HEK293 (cell line): ENCODE measurements around the gene WLS.
A peak's percentile ranks its signal among the peaks of the same experiment; 100 is the strongest.

Source experiments
- CTCF ChIA-PET: fragments of 350-600 bp; formaldehyde crosslinking; extraction: SDS; loops from one replicate; lab custom pipeline; 2021; ENCODE audit warnings: antibody characterized with exemption; lab: Yijun Ruan, JAX
- POLR2A ChIA-PET: fragments of 300-600 bp; formaldehyde crosslinking; extraction: SDS; loops from one replicate; lab custom pipeline; 2020; ENCODE audit warnings: antibody characterized with exemption, inconsistent platforms; lab: Yijun Ruan, JAX
- H3K27ac ChIP-seq: fragments of 200-500 bp; sonication (Bioruptor generic); 2 replicates; pipeline ENCODE4 v1.5.1; 2014; ENCODE audit warnings: low read depth, low read length, control low read depth, inconsistent platforms; ENCODE audit errors: extremely low read depth
- H3K36me3 ChIP-seq, 2 experiments: fragments of 200-500 bp in 1 of 2; sonication (Bioruptor generic) in 1 of 2; 1 replicate in 1 of 2; 2 replicates in 1 of 2; pipeline ENCODE4 v1.5.1; 2014 to 2017; ENCODE audit warnings: inconsistent platforms in 2 of 2, low read length in 2 of 2; ENCODE audit not compliant: control insufficient read depth in 2 of 2, insufficient read depth in 1 of 2
- H3K4me1 ChIP-seq: fragments of 200-500 bp; sonication (Bioruptor generic); 2 replicates; pipeline ENCODE4 v1.5.1; 2014; ENCODE audit warnings: mild to moderate bottlenecking, low read length, inconsistent platforms; ENCODE audit not compliant: control insufficient read depth, insufficient read depth
- H3K4me3 ChIP-seq: 2 replicates; pipeline ENCODE4 v1.5.1; 2011; ENCODE audit warnings: low read depth, mild to moderate bottlenecking, control low read depth, low read length, moderate library complexity
- H3K9me3 ChIP-seq: fragments of 200-500 bp; sonication (Bioruptor generic); 2 replicates; pipeline ENCODE4 v1.5.1; 2014; ENCODE audit warnings: low read depth, low read length, inconsistent platforms; ENCODE audit not compliant: control insufficient read depth, insufficient read depth
- EGR2 ChIP-seq: fragments of 450-650 bp; formaldehyde crosslinking; IDR thresholded peaks from 2 replicates; pipeline ENCODE4 v1.5.1; 2016; ENCODE audit warnings: low read depth, missing biosample characterization, missing genetic modification characterization
- FEZF1 ChIP-seq: fragments of 450-650 bp; formaldehyde crosslinking; IDR thresholded peaks from 2 replicates; pipeline ENCODE4 v1.5.1; 2016; ENCODE audit warnings: missing biosample characterization, missing genetic modification characterization
- OSR2 ChIP-seq: fragments of 450-650 bp; formaldehyde crosslinking; IDR thresholded peaks from 2 replicates; pipeline ENCODE4 v1.5.1; 2016; ENCODE audit warnings: missing biosample characterization, missing genetic modification characterization
- WT1 ChIP-seq: fragments of 450-650 bp; formaldehyde crosslinking; IDR thresholded peaks from 2 replicates; pipeline ENCODE4 v1.5.1; 2016; ENCODE audit warnings: missing biosample characterization, missing genetic modification characterization
- ZNF2 ChIP-seq: fragments of 450-650 bp; formaldehyde crosslinking; IDR thresholded peaks from 2 replicates; pipeline ENCODE4 v1.5.1; 2016; ENCODE audit warnings: missing biosample characterization, missing genetic modification characterization
- ZNF248 ChIP-seq: fragments of 450-650 bp; formaldehyde crosslinking; IDR thresholded peaks from 2 replicates; pipeline ENCODE4 v1.5.1; 2017; ENCODE audit warnings: missing biosample characterization, missing genetic modification characterization
- ZNF391 ChIP-seq: fragments of 450-650 bp; formaldehyde crosslinking; IDR thresholded peaks from 2 replicates; pipeline ENCODE4 v1.5.1; 2016; ENCODE audit warnings: low read depth, missing biosample characterization, missing genetic modification characterization, borderline replicate concordance
- ZNF449 ChIP-seq: fragments of 450-650 bp; formaldehyde crosslinking; IDR thresholded peaks from 2 replicates; pipeline ENCODE4 v1.5.1; 2017; ENCODE audit warnings: missing biosample characterization, mild to moderate bottlenecking, missing genetic modification characterization, moderate library complexity
- ZNF548 ChIP-seq: fragments of 450-650 bp; formaldehyde crosslinking; IDR thresholded peaks from 2 replicates; pipeline ENCODE4 v1.5.1; 2016; ENCODE audit warnings: missing biosample characterization, missing genetic modification characterization
- ZNF596 ChIP-seq: fragments of 450-650 bp; IDR thresholded peaks from 2 replicates; pipeline ENCODE4 v1.5.0; 2018; ENCODE audit warnings: missing biosample characterization, mild to moderate bottlenecking, missing genetic modification characterization, moderate library complexity
- ZSCAN5A ChIP-seq: fragments of 450-650 bp; formaldehyde crosslinking; IDR thresholded peaks from 2 replicates; pipeline ENCODE4 v1.5.1; 2016; ENCODE audit warnings: missing biosample characterization, missing genetic modification characterization
- TF ChIP-seq, protein P1 (sequence below): fragments of 450-650 bp; formaldehyde crosslinking; IDR thresholded peaks from 2 replicates; pipeline ENCODE4 v1.5.1; 2016; ENCODE audit warnings: missing biosample characterization, missing genetic modification characterization
- TF ChIP-seq, protein P2 (sequence below): fragments of 450-650 bp; formaldehyde crosslinking; IDR thresholded peaks from 2 replicates; pipeline ENCODE4 v1.5.1; 2016; ENCODE audit warnings: missing biosample characterization, missing genetic modification characterization
- TF ChIP-seq, protein P3 (sequence below): sonication (generic); formaldehyde crosslinking; IDR thresholded peaks from 2 replicates; pipeline ENCODE4 v1.8.1; 2022; ENCODE audit warnings: mild to moderate bottlenecking, moderate library complexity, missing genetic modification reagents
- TF ChIP-seq, protein P4 (sequence below): fragments of 450-650 bp; formaldehyde crosslinking; IDR thresholded peaks from 2 replicates; pipeline ENCODE4 v1.5.1; 2016; ENCODE audit warnings: missing biosample characterization, missing genetic modification characterization

The WLS gene

DNA sequence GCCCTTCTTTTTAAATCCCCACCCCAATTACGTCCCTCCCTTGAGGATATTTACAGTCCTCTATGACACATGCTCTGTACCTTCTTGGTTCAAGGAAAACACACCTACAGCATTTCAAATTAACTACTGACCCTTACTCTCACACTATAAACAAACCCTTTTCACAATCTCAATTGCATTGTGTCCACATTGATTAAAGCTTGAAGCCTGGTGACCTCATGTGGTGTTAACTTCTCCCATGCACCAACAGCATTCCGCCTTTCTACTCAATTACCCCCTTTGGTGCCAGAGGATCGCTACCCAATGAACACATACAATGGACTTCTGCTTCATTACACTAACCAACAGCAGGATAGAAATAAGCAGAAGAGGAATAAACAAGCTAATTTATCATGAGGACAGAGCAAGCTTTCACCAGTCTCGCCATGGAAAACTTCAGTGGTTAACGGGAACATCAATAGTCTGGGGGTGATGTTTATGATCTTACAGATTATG is 15.2 kb downstream of the WLS start (continued):
- peak; percentile 91 for TF ChIP-seq ZNF391
- TF ChIP-seq ZSCAN5A (tag by site-specific recombination) = 0 out of 2 replicates have a peak, but pooled peaks have one; percentile 43
- TF ChIP-seq ZNF248 (tag by site-specific recombination) = no peak
- TF ChIP-seq FEZF1 (tag by site-specific recombination) = peak; percentile 99
- peak; percentile 69 for TF ChIP-seq EGR2
- TF ChIP-seq, protein P1, sequence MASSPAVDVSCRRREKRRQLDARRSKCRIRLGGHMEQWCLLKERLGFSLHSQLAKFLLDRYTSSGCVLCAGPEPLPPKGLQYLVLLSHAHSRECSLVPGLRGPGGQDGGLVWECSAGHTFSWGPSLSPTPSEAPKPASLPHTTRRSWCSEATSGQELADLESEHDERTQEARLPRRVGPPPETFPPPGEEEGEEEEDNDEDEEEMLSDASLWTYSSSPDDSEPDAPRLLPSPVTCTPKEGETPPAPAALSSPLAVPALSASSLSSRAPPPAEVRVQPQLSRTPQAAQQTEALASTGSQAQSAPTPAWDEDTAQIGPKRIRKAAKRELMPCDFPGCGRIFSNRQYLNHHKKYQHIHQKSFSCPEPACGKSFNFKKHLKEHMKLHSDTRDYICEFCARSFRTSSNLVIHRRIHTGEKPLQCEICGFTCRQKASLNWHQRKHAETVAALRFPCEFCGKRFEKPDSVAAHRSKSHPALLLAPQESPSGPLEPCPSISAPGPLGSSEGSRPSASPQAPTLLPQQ (tag by site-specific recombination) = peak; percentile 68
- TF ChIP-seq ZNF2 (tag by site-specific recombination) = peak; percentile 97
- TF ChIP-seq, protein P2, sequence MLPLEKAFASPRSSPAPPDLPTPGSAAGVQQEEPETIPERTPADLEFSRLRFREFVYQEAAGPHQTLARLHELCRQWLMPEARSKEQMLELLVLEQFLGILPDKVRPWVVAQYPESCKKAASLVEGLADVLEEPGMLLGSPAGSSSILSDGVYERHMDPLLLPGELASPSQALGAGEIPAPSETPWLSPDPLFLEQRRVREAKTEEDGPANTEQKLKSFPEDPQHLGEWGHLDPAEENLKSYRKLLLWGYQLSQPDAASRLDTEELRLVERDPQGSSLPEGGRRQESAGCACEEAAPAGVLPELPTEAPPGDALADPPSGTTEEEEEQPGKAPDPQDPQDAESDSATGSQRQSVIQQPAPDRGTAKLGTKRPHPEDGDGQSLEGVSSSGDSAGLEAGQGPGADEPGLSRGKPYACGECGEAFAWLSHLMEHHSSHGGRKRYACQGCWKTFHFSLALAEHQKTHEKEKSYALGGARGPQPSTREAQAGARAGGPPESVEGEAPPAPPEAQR (tag by site-specific recombination) = no peak
- peak; percentile 29; the same call in 1 of the 2 replicates for TF ChIP-seq ZNF596 (tag by site-specific recombination)
- TF ChIP-seq, protein P3, sequence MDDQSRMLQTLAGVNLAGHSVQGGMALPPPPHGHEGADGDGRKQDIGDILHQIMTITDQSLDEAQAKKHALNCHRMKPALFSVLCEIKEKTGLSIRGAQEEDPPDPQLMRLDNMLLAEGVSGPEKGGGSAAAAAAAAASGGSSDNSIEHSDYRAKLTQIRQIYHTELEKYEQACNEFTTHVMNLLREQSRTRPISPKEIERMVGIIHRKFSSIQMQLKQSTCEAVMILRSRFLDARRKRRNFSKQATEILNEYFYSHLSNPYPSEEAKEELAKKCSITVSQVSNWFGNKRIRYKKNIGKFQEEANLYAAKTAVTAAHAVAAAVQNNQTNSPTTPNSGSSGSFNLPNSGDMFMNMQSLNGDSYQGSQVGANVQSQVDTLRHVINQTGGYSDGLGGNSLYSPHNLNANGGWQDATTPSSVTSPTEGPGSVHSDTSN = no peak
- TF ChIP-seq ZNF548 = no peak

DNA sequence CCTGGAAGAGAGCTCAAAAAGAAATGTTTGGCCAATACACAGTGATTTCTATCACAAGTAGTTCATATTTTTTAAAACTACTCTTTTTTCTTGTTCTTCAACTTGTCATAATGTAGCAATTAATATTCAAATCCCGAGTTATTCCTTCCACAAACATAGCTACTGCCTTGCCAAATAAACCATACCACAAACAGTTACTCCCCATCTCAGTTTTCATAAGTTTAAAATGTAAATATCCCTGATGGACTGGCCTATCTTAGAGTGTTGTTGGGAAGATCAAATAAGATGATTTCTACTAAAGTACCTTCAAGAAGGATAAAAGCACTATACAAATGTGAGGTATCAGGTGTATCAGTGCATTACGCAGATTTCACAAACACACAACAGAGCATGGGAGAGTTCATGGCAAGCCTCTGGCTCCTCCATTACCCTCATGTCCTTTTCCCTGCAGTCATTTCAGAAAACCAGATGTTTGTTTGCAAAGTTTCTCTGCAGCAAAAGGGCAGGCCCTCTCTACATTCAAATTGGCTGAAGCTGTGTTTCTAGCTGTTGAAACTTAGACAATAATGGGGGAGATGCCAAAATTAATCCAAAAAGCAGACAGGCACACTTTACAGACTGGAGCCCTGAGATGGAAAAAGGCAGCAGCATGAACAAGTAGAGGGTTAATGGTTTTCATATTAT is 16.1 kb downstream of the WLS start:
- no peaks in the 10 kb centered on the region for H3K36me3 ChIP-seq
- TF ChIP-seq OSR2 (tag by site-specific recombination) = peak; percentile 57; the same call in 1 of the 2 replicates
- TF ChIP-seq, protein P4, sequence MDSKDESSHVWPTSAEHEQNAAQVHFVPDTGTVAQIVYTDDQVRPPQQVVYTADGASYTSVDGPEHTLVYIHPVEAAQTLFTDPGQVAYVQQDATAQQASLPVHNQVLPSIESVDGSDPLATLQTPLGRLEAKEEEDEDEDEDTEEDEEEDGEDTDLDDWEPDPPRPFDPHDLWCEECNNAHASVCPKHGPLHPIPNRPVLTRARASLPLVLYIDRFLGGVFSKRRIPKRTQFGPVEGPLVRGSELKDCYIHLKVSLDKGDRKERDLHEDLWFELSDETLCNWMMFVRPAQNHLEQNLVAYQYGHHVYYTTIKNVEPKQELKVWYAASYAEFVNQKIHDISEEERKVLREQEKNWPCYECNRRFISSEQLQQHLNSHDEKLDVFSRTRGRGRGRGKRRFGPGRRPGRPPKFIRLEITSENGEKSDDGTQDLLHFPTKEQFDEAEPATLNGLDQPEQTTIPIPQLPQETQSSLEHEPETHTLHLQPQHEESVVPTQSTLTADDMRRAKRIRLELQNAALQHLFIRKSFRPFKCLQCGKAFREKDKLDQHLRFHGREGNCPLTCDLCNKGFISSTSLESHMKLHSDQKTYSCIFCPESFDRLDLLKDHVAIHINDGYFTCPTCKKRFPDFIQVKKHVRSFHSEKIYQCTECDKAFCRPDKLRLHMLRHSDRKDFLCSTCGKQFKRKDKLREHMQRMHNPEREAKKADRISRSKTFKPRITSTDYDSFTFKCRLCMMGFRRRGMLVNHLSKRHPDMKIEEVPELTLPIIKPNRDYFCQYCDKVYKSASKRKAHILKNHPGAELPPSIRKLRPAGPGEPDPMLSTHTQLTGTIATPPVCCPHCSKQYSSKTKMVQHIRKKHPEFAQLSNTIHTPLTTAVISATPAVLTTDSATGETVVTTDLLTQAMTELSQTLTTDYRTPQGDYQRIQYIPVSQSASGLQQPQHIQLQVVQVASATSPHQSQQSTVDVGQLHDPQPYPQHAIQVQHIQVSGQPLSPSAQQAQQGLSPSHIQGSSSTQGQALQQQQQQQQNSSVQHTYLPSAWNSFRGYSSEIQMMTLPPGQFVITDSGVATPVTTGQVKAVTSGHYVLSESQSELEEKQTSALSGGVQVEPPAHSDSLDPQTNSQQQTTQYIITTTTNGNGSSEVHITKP (tag by site-specific recombination) = peak; percentile 38
- TF ChIP-seq ZNF449 (tag by site-specific recombination) = no peak
- TF ChIP-seq WT1 (tag by site-specific recombination) = peak; percentile 94
- no peak overlapping the region for H3K4me3 ChIP-seq
- peak overlapping the region; percentile 50 for H3K27ac ChIP-seq
- CTCF ChIA-PET = interaction anchor here (0.6 to 0.7 kb wide), 4 partner anchors 17 to 1521 kb away, joined by 3 to 5 read pairs (median 3); no protein-coding TSS in a partner anchor
- POLR2A ChIA-PET = interaction anchor here (1.6 kb wide), 1 partner anchor 9 kb away, joined by 4 read pairs; no protein-coding TSS in a partner anchor
- H3K9me3 ChIP-seq = no peaks in the 10 kb centered on the region
- H3K4me1 ChIP-seq = peaks cover 68% of the 10 kb centered on the region
